Measurements from ENCODE around the gene LCN6. TPM values are rescaled to one million over a fixed set of nuclear protein-coding genes. Genes with fewer than 3 reads are reported as not detected.
"Not testable (repeated sequence)": the region's sequence is repeated elsewhere in the genome, so short reads cannot be mapped to it uniquely, and the experiment has no call there.

The LCN6 gene
- total RNA-seq, 6 experiments from 2014 or later: 0.26 to 0.63 TPM; not detected in 4

DNA sequence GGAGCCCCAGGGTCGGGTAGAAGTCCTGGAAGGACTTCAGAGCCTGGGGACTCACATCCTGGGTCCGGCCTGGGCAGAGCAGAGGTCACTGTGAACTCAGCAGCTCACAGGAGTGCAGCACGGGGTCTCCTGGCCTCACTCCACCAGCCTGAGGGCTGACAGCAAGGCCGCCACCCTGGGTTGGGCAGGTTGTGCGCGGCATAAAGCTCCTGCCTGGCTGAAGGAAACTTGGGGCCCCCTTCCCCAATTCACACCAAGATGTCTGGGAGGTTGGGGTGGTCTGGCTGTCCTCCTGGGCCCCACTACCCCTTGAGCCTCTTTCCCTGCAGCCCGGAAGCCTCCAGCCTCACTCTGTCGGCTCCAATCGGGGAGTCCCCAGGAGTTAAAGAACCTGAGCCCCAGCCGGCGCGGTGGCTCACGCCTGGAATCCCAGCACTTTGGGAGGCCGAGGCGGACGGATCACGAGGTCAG is 13.9 kb upstream of the LCN6 start:
- TF ChIP-seq, protein P1, sequence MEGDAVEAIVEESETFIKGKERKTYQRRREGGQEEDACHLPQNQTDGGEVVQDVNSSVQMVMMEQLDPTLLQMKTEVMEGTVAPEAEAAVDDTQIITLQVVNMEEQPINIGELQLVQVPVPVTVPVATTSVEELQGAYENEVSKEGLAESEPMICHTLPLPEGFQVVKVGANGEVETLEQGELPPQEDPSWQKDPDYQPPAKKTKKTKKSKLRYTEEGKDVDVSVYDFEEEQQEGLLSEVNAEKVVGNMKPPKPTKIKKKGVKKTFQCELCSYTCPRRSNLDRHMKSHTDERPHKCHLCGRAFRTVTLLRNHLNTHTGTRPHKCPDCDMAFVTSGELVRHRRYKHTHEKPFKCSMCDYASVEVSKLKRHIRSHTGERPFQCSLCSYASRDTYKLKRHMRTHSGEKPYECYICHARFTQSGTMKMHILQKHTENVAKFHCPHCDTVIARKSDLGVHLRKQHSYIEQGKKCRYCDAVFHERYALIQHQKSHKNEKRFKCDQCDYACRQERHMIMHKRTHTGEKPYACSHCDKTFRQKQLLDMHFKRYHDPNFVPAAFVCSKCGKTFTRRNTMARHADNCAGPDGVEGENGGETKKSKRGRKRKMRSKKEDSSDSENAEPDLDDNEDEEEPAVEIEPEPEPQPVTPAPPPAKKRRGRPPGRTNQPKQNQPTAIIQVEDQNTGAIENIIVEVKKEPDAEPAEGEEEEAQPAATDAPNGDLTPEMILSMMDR (IDR thresholded peaks at IDR 0.05): no peak
- no peak for TF ChIP-seq POLR2A (IDR thresholded peaks at IDR 0.05)
- no peaks in the 10 kb centered on the region for H3K4me1 ChIP-seq

DNA sequence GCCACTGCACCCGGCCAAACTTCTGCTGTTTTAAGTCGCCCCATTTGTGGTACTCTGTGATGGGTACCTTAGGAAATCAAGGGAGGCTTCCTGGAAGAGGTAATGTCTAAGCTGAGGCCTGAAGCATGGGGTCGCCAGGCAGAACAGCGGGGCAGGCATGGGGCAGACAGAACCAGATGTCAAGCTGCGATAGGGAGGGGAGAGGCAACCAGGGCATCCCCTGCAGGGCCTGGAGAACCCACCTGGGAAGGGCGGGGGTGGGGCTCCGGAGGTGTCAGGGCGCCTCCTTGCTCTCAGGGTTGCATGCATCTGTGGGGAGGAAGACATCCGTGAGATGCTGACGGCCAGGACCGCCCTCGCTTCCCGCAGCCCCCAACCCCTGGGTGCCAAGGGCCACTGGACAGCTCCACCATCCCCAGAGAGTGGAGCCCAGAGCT is 13.2 kb upstream of the LCN6 start:
- intact Hi-C loops (cut with DNase I): no loop called here
- WGBS (ENCODE audit: insufficient coverage, low coverage, low lambda C conversion rate, missing lambda C conversion rate): 73% methylated on average over 3 of the region's 13 CpGs
- Histone ChIP-seq H3K4me3 (no peak overlapping the region), H3K27ac (no peak overlapping the region), H3K4me1 (no peaks in the 10 kb centered on the region), H3K36me3 (no peaks in the 10 kb centered on the region), H3K9me3 (no peaks in the 10 kb centered on the region), H3K27me3 (no peaks in the 10 kb centered on the region)
- TF ChIP-seq POLR2A (IDR thresholded peaks at IDR 0.05): no peak
- TF ChIP-seq, protein P1 (IDR thresholded peaks at IDR 0.05): no peak
- DNase-seq (no peak), ATAC-seq (no peak)

More for the DNA sequence above, 13.9 kb upstream of the LCN6 start:
- Histone ChIP-seq H3K36me3 (no peaks in the 10 kb centered on the region), H3K9me3 (no peaks in the 10 kb centered on the region), H3K27ac (no peak overlapping the region), H3K27me3 (no peaks in the 10 kb centered on the region), H3K4me3 (no peak overlapping the region)
- intact Hi-C loops (cut with DNase I): no loop called here
- WGBS (ENCODE audit: insufficient coverage, low coverage, low lambda C conversion rate, missing lambda C conversion rate): 88% methylated on average over 8 of the region's 17 CpGs
- ATAC-seq (no peak), DNase-seq (no peak)

DNA sequence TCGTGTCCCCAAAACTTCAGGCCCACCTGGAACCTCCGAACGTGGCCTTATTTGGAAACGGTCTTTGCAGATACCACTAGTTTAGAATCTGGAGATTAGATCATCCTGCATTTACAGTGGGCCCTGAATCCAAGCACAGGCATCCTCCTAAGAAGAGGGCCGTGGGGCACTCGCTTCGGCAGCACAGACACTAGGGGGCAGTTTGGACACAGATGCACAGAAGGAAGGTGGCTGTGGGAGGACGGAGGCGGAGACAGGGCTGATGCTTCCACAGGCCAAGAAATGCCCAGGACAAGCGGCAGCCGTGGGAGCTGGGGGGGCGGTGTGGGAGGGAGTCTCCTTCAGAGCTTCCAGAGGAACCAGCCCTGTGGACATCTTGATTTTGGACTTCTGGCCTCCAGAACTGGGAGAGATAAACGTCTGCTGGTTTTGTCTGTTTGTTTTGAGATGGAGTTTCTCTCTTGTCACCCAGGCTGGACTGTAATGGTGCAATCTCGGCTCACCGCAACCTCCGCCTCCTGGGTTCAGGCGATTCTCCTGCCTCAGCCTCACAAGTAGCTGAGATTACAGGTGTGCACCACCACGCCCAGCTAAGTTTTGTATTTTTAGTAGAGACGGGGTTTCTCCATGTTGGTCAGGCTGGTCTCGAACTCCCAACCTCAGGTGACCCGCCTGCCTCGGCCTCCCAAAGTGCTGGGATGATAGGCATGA is 12.7 kb upstream of the LCN6 start:
- TF ChIP-seq, protein P1 (IDR thresholded peaks at IDR 0.05): peak in 3 of 4 donors; percentile 39 to 48 (median 46)
- ATAC-seq (peak; percentile 47 to 68 (median 63)), DNase-seq (peak in 2 of 3 donors; percentile 58 to 67)
- H3K4me3 ChIP-seq; H3K27me3 ChIP-seq; H3K4me1 ChIP-seq; H3K27ac ChIP-seq; intact Hi-C loops (cut with DNase I); H3K9me3 ChIP-seq; H3K36me3 ChIP-seq: not testable (repeated sequence)
- 45% methylated on average over 13 of the region's 22 CpGs for whole genome bisulfite sequencing (ENCODE audit: insufficient coverage, low coverage, low lambda C conversion rate, missing lambda C conversion rate)

DNA sequence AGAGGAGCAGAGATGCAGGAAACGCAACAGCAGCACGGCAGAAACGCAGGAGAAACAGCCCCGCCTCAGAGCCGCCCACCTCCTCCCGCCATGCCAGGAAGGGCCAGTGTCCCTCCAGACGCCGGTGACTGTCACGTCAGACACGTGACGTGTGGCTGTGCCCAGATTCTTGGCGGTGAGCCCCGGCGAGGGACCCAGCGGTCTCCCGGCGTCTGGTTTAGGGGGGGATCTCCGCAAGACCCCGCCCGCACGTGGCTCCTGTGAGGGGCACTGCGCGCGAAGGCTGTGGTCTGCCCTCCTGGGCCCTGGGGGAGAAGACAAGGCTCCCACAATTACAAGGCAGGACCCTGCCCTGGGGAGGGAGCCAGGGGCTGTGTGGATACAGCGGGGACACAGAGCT is 12.1 kb upstream of the LCN6 start:
- H3K36me3 ChIP-seq: no peaks in the 10 kb centered on the region
- H3K4me1 ChIP-seq: no peaks in the 10 kb centered on the region
- no peaks in the 10 kb centered on the region for H3K9me3 ChIP-seq
- ATAC-seq: no peak
- TF ChIP-seq, protein P1 (IDR thresholded peaks at IDR 0.05): no peak
- TF ChIP-seq POLR2A (IDR thresholded peaks at IDR 0.05): no peak
- H3K4me3 ChIP-seq: no peak overlapping the region
- intact Hi-C loops (cut with DNase I): no loop called here
- no peaks in the 10 kb centered on the region for H3K27me3 ChIP-seq
- H3K27ac ChIP-seq: no peak overlapping the region
- WGBS (ENCODE audit: insufficient coverage, low coverage, low lambda C conversion rate, missing lambda C conversion rate): no CpG with 5 or more reads among the region's 25 CpGs
- peak in 1 of 3 donors; percentile 55 for DNase-seq

Data from right lobe of liver (tissue), 6 donors.